ENCODE data around the gene ZNF419.

DNA sequence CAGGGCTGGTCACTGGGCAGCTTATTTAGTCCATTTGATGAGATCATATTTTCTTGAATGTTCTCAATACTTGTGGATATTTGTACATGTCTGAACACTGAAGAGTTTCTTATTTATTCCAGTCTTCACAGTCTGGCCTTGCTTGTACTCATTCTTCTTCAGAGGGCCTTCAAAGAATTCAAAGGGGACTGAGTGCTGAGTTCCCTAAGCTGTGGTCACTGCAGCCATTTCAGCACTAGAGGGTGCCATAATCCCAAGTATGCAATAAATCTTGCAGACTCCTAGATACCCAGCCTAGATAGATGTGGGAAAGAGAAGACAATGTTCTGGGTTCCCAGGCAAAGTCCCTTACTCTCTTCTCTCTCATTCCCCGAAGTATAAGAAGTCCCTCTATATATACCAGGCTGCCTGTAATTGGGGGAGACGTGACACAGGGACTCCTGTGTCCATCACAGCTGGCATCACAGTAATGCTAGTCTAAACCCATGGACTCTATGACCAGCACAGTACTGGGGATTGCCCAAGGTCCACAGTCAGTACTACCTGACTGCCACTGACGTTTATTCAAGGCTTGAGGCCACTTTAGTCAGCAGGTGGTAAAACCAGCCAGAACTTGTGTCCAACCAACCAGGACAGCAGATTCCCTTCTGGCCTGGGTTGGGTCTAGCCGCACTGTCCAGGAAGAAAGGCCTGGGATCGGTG, 21.7 kb upstream of the ZNF419 start:
- no peak for TF ChIP-seq EZH2 (IDR thresholded peaks at IDR 0.05; ENCODE audit: low read length, unreplicated experiment)
- TF ChIP-seq, protein P1, sequence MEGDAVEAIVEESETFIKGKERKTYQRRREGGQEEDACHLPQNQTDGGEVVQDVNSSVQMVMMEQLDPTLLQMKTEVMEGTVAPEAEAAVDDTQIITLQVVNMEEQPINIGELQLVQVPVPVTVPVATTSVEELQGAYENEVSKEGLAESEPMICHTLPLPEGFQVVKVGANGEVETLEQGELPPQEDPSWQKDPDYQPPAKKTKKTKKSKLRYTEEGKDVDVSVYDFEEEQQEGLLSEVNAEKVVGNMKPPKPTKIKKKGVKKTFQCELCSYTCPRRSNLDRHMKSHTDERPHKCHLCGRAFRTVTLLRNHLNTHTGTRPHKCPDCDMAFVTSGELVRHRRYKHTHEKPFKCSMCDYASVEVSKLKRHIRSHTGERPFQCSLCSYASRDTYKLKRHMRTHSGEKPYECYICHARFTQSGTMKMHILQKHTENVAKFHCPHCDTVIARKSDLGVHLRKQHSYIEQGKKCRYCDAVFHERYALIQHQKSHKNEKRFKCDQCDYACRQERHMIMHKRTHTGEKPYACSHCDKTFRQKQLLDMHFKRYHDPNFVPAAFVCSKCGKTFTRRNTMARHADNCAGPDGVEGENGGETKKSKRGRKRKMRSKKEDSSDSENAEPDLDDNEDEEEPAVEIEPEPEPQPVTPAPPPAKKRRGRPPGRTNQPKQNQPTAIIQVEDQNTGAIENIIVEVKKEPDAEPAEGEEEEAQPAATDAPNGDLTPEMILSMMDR (conservative IDR thresholded peaks at IDR 0.05; ENCODE audit: low read depth, low read length): peak; percentile 90
- TF ChIP-seq EZH2phosphoT487 (IDR thresholded peaks at IDR 0.05; ENCODE audit: borderline replicate concordance, low read length): no peak
